ENCODE measurements around the gene HOXC13. TPM values are rescaled to one million over a fixed set of nuclear protein-coding genes. Genes with fewer than 3 reads are reported as not detected.

HOXC13 gene
- total RNA-seq, 4 donors from 2014 or later: not detected

GRCh38 chr12:53907103-53907502, 31.5 kb upstream of the HOXC13 start:
- no peak overlapping the region for H3K4me3 ChIP-seq
- 40 to 63% methylated on average over 2 of the region's 3 CpGs for WGBS, 2 donors (ENCODE audit: low coverage in 1 of 2)
- ATAC-seq: no peak
- peaks cover 76% of the 10 kb centered on the region for H3K27me3 ChIP-seq
- no peaks in the 10 kb centered on the region for H3K36me3 ChIP-seq
- TF ChIP-seq POLR2A (IDR thresholded peaks at IDR 0.05): no peak
- TF ChIP-seq POLR2AphosphoS5 (IDR thresholded peaks at IDR 0.05): no peak
- TF ChIP-seq EP300 (IDR thresholded peaks at IDR 0.05): no peak
- TF ChIP-seq CTCF (IDR thresholded peaks at IDR 0.05): no peak
- no peak overlapping the region for H3K27ac ChIP-seq
- no peaks in the 10 kb centered on the region for H3K9me3 ChIP-seq
- no peaks in the 10 kb centered on the region for H3K4me1 ChIP-seq

- no peaks in the 10 kb centered on the region for H3K9me3 ChIP-seq
- no peak for ATAC-seq
- 66 to 70% methylated on average over 4 to 5 of the region's 5 CpGs for WGBS, 2 donors (ENCODE audit: low coverage in 1 of 2)
Measured at GRCh38 chr12:53916788-53917655, 21.6 kb upstream of the HOXC13 start.

GRCh38 chr12:53924521-53925405, 13.9 kb upstream of the HOXC13 start:
- WGBS, 2 donors (ENCODE audit: low coverage in 1 of 2): 34 to 56% methylated on average over 2 of the region's 2 CpGs
- no peak for ATAC-seq
- no peak overlapping the region for H3K4me3 ChIP-seq
- H3K27me3 ChIP-seq: peaks cover 100% of the 10 kb centered on the region
- TF ChIP-seq EP300 (IDR thresholded peaks at IDR 0.05): no peak
- H3K36me3 ChIP-seq: no peaks in the 10 kb centered on the region
- H3K27ac ChIP-seq: no peak overlapping the region
- H3K4me1 ChIP-seq: peaks cover 0 to 7% (median 0%) of the 10 kb centered on the region in 3 donors
- no peaks in the 10 kb centered on the region for H3K9me3 ChIP-seq

More at GRCh38 chr12:53916788-53917655, 21.6 kb upstream of the HOXC13 start:
- H3K4me3 ChIP-seq: no peak overlapping the region
- H3K27ac ChIP-seq: no peak overlapping the region
- no peaks in the 10 kb centered on the region for H3K4me1 ChIP-seq
- H3K36me3 ChIP-seq: no peaks in the 10 kb centered on the region
- TF ChIP-seq CTCF (IDR thresholded peaks at IDR 0.05) (no peak), POLR2A (IDR thresholded peaks at IDR 0.05) (no peak), EP300 (IDR thresholded peaks at IDR 0.05) (no peak), POLR2AphosphoS5 (IDR thresholded peaks at IDR 0.05) (no peak)
- peaks cover 98% of the 10 kb centered on the region for H3K27me3 ChIP-seq

- no peak for TF ChIP-seq POLR2A (IDR thresholded peaks at IDR 0.05)
- no peak for TF ChIP-seq EP300 (IDR thresholded peaks at IDR 0.05)
- TF ChIP-seq CTCF (IDR thresholded peaks at IDR 0.05): no peak
- H3K36me3 ChIP-seq: no peaks in the 10 kb centered on the region
- H3K27me3 ChIP-seq: peaks cover 100% of the 10 kb centered on the region
- no peak overlapping the region for H3K27ac ChIP-seq
- no peak for ATAC-seq
- H3K4me1 ChIP-seq: peaks cover 0 to 7% (median 0%) of the 10 kb centered on the region in 3 donors
- no peaks in the 10 kb centered on the region for H3K9me3 ChIP-seq
- WGBS, 2 donors (ENCODE audit: low coverage in 1 of 2): 3 to 7% methylated on average over 7 to 11 of the region's 45 CpGs
- no peak overlapping the region for H3K4me3 ChIP-seq
Measured at GRCh38 chr12:53927220-53928029, 11.2 kb upstream of the HOXC13 start.

Data from gastroesophageal sphincter (tissue), 4 donors.